Measurements from ENCODE around the gene SGSM2.
"Not testable (repeated sequence)": the region's sequence is repeated elsewhere in the genome, so short reads cannot be mapped to it uniquely, and the experiment has no call there.

SGSM2 gene

GRCh38 chr17:2336852-2337543 lies at the start of gene SGSM2:
TSS of gene SGSM2 (plus strand) at chr17:2337501. CDS start at chr17:2337689, 188 bp downstream.
- peak; percentile 57 for DNase-seq

GRCh38 chr17:2289878-2290478 lies 47.3 kb upstream of the SGSM2 start:
- DNase-seq: no peak

GRCh38 chr17:2292100-2292499 lies 45.2 kb upstream of the SGSM2 start:
- DNase-seq: no peak

GRCh38 chr17:2295575-2295974 lies 41.7 kb upstream of the SGSM2 start:
- DNase-seq: no peak

- no peak for DNase-seq
These were observed 40.3 kb upstream of the SGSM2 start for GRCh38 chr17:2297023-2297422.

- DNase-seq: no peak
These were observed 38.2 kb upstream of the SGSM2 start for GRCh38 chr17:2299136-2299535.

GRCh38 chr17:2299756-2300155 lies 37.5 kb upstream of the SGSM2 start:
- DNase-seq: no peak

GRCh38 chr17:2302778-2303203 lies 34.5 kb upstream of the SGSM2 start:
- DNase-seq: no peak

GRCh38 chr17:2303204-2304188 lies 33.8 kb upstream of the SGSM2 start, which contains the start of the genes SMG6 and SRR:
TSS of gene SMG6 (minus strand) at chr17:2303785. CDS start at chr17:2303720, 65 bp downstream.
TSS of gene SRR (plus strand) at chr17:2303950. CDS start at chr17:2315561, 11,611 bp downstream.
- DNase-seq: peak; percentile 73

GRCh38 chr17:2304931-2305330 lies 32.4 kb upstream of the SGSM2 start:
- no peak for DNase-seq

GRCh38 chr17:2309338-2310154 lies 27.8 kb upstream of the SGSM2 start:
- no peak for DNase-seq

- DNase-seq: no peak
These were observed 24.6 kb upstream of the SGSM2 start for GRCh38 chr17:2312736-2313135.

- DNase-seq: not testable (repeated sequence)
These were observed 20.4 kb upstream of the SGSM2 start for GRCh38 chr17:2316916-2317205.

GRCh38 chr17:2317796-2318195 lies 19.5 kb upstream of the SGSM2 start:
- DNase-seq: no peak

GRCh38 chr17:2319051-2319450 lies 18.2 kb upstream of the SGSM2 start:
- DNase-seq: no peak

- no peak for DNase-seq
These were observed 15.9 kb upstream of the SGSM2 start for GRCh38 chr17:2321399-2321798.

- DNase-seq: no peak
These were observed 13.5 kb upstream of the SGSM2 start for GRCh38 chr17:2323629-2324314.

GRCh38 chr17:2331303-2331702 lies 6.0 kb upstream of the SGSM2 start:
- no peak for DNase-seq

GRCh38 chr17:2335726-2336214 lies 1.5 kb upstream of the SGSM2 start:
- no peak for DNase-seq

- peak; percentile 82 for DNase-seq
These were observed 968 bp upstream of the SGSM2 start, which contains the start of gene TSR1 for GRCh38 chr17:2336215-2336851. TSS of gene TSR1 (minus strand) at chr17:2336457. CDS start at chr17:2336427, 30 bp downstream.
